C4-2B (cell line): Measurements from ENCODE around the gene LHFPL2.

ENCODE experiments used
- H3K27ac ChIP-seq: fragments of 450-650 bp; 2 replicates; pipeline ENCODE4 v1.5.1; 2017
- CTCF ChIP-seq: fragments of 450-650 bp; conservative IDR thresholded peaks from 2 replicates; pipeline ENCODE4 v1.5.1; 2017; ENCODE audit warnings: mild to moderate bottlenecking
- ZFX ChIP-seq: fragments of 450-650 bp; IDR thresholded peaks from 2 replicates; pipeline ENCODE4 v1.6.1; 2017

Gene LHFPL2

GRCh38 chr5:78555870-78556269 is 92.7 kb downstream of the LHFPL2 start:
- TF ChIP-seq ZFX (no peak), CTCF (no peak)
- H3K27ac ChIP-seq, result no peak overlapping the region

- no peak overlapping the region for H3K27ac ChIP-seq
- TF ChIP-seq CTCF (no peak), ZFX (no peak)
These were observed 93.9 kb downstream of the LHFPL2 start for GRCh38 chr5:78554670-78555069.

- no peak for TF ChIP-seq CTCF
- no peak for TF ChIP-seq ZFX
- no peak overlapping the region for H3K27ac ChIP-seq
These were observed 94.8 kb downstream of the LHFPL2 start for GRCh38 chr5:78553580-78554353.

GRCh38 chr5:78552729-78553342 is 95.7 kb downstream of the LHFPL2 start:
- H3K27ac ChIP-seq, result no peak overlapping the region
- TF ChIP-seq CTCF (no peak), ZFX (no peak)

- H3K27ac ChIP-seq, result no peak overlapping the region
- TF ChIP-seq CTCF, result no peak
- TF ChIP-seq ZFX, result no peak
These were observed 97.7 kb downstream of the LHFPL2 start for GRCh38 chr5:78550891-78551290.

GRCh38 chr5:78549043-78549442 is 99.5 kb downstream of the LHFPL2 start:
- TF ChIP-seq CTCF, result no peak
- TF ChIP-seq ZFX, result no peak

More at GRCh38 chr5:78549043-78549442, 99.5 kb downstream of the LHFPL2 start:
- no peak overlapping the region for H3K27ac ChIP-seq
